Measurements from ENCODE around the gene SLC50A1.

Gene SLC50A1

DNA sequence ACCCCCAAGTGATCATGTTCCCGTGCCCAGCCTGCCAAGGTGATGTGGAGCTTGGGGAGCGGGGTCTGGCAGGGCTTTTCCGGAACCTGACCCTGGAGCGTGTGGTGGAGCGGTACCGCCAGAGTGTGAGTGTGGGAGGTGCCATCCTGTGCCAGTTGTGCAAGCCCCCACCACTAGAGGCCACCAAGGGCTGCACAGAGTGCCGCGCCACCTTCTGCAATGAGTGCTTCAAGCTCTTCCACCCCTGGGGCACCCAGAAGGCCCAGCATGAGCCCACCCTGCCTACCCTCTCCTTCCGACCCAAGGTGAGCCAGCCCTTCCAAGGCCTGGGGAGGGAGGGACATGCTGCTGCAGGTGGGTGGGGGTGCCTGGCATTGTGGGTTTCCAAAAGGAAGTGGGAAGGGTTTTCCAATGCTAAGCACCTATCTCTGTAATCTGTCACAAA, 40.3 kb downstream of the SLC50A1 start:
- Mint-ChIP-seq H3K36me3 (ENCODE audit: low read depth) (peaks cover 24% of the 10 kb centered on the region), H3K27me3 (ENCODE audit: low read depth) (no peaks in the 10 kb centered on the region), H3K4me1 (ENCODE audit: low read depth) (peaks cover 43% of the 10 kb centered on the region), H3K9me3 (no peaks in the 10 kb centered on the region), H3K27ac (no peak overlapping the region), H3K4me3 (peak overlapping the region; percentile 58)

DNA sequence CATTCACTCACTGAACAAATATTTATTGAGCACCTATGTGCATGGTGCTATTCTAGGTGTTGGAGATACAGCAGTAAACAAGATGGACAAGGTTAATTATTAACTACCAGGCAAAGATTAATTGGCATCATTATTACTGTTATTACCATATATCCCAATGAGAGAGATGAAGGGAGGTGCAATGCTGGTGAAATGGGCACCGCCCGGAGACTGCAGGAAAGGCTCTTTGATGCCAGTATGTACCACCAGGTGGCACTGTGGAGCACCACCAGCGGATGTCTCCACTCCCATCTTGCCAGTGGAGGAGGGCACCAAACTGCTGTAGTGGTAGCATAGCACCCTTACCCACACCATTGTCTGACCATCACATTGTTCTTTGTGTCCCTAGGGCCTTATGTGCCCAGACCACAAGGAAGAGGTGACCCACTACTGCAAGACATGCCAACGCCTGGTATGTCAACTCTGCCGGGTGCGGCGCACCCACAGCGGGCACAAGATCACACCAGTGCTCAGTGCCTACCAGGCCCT, 41.0 kb downstream of the SLC50A1 start:
- peak overlapping the region; percentile 58 for H3K4me3 Mint-ChIP-seq
- H3K27me3 Mint-ChIP-seq (ENCODE audit: low read depth): no peaks in the 10 kb centered on the region
- H3K36me3 Mint-ChIP-seq (ENCODE audit: low read depth): peaks cover 28% of the 10 kb centered on the region
- H3K27ac Mint-ChIP-seq: peak overlapping the region; percentile 32
- peaks cover 45% of the 10 kb centered on the region for H3K4me1 Mint-ChIP-seq (ENCODE audit: low read depth)
- H3K9me3 Mint-ChIP-seq: no peaks in the 10 kb centered on the region

DNA sequence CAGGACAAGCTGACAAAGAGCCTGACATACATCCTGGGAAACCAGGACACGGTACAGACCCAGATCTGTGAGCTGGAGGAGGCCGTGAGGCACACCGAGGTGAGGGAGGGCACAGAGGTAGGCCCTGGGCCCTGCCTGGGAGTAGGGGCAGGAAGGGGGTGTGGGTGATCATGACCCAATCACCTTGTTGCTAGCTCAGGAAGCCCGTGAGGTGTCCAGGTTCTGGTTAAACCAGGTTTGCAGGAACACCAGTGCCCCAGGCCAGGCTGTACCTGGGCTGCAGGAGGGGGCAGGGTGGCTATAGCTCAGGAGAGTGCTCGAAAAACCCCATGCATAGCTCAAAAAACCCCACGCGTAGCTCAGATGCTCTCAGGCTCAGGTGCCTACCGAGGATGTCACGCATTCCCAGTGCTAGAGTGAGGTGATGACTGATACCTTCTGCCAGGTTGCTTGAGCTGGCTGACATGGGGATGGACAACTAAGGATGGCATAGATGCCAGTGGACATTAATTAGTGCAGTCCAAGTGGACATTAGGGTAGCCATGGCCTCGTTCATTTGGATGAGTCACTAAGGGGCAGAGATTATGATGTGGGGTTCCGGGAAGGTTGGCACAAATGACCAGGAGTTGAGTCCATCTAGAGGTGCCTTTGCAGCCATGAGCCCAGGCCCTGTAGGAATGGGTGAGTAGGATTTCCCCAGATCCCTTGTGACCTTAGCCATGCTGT, 41.7 kb downstream of the SLC50A1 start:
- Mint-ChIP-seq H3K9me3 (no peaks in the 10 kb centered on the region), H3K27ac (peak overlapping the region; percentile 32), H3K27me3 (ENCODE audit: low read depth) (no peaks in the 10 kb centered on the region), H3K4me1 (ENCODE audit: low read depth) (peaks cover 42% of the 10 kb centered on the region), H3K4me3 (no peak overlapping the region), H3K36me3 (ENCODE audit: low read depth) (peaks cover 30% of the 10 kb centered on the region)

- no peaks in the 10 kb centered on the region for H3K9me3 Mint-ChIP-seq
- no peaks in the 10 kb centered on the region for H3K27me3 Mint-ChIP-seq (ENCODE audit: low read depth)
- H3K4me3 Mint-ChIP-seq: no peak overlapping the region
- H3K27ac Mint-ChIP-seq: no peak overlapping the region
- H3K4me1 Mint-ChIP-seq (ENCODE audit: low read depth): peaks cover 39% of the 10 kb centered on the region
- H3K36me3 Mint-ChIP-seq (ENCODE audit: low read depth): peaks cover 30% of the 10 kb centered on the region
Measured at GRCh38 chr1:155177918-155178281, 42.2 kb downstream of the SLC50A1 start.

- H3K27me3 Mint-ChIP-seq (ENCODE audit: low read depth): no peaks in the 10 kb centered on the region
- peaks cover 33% of the 10 kb centered on the region for H3K4me1 Mint-ChIP-seq (ENCODE audit: low read depth)
- no peak overlapping the region for H3K27ac Mint-ChIP-seq
- H3K9me3 Mint-ChIP-seq: no peaks in the 10 kb centered on the region
- H3K4me3 Mint-ChIP-seq: no peak overlapping the region
- H3K36me3 Mint-ChIP-seq (ENCODE audit: low read depth): peaks cover 31% of the 10 kb centered on the region
Measured at GRCh38 chr1:155178441-155179111, 42.9 kb downstream of the SLC50A1 start.

- H3K27me3 Mint-ChIP-seq (ENCODE audit: low read depth): no peaks in the 10 kb centered on the region
- H3K4me3 Mint-ChIP-seq: no peak overlapping the region
- H3K36me3 Mint-ChIP-seq (ENCODE audit: low read depth): peaks cover 35% of the 10 kb centered on the region
- peaks cover 33% of the 10 kb centered on the region for H3K4me1 Mint-ChIP-seq (ENCODE audit: low read depth)
- no peaks in the 10 kb centered on the region for H3K9me3 Mint-ChIP-seq
- H3K27ac Mint-ChIP-seq: peak overlapping the region; percentile 43
Measured at GRCh38 chr1:155179112-155180031, 43.7 kb downstream of the SLC50A1 start.

- H3K4me1 Mint-ChIP-seq (ENCODE audit: low read depth): peaks cover 16% of the 10 kb centered on the region
- no peak overlapping the region for H3K27ac Mint-ChIP-seq
- peaks cover 32% of the 10 kb centered on the region for H3K36me3 Mint-ChIP-seq (ENCODE audit: low read depth)
- H3K9me3 Mint-ChIP-seq: no peaks in the 10 kb centered on the region
- H3K27me3 Mint-ChIP-seq (ENCODE audit: low read depth): no peaks in the 10 kb centered on the region
- H3K4me3 Mint-ChIP-seq: no peak overlapping the region
Measured at GRCh38 chr1:155181371-155182051, 45.9 kb downstream of the SLC50A1 start.

DNA sequence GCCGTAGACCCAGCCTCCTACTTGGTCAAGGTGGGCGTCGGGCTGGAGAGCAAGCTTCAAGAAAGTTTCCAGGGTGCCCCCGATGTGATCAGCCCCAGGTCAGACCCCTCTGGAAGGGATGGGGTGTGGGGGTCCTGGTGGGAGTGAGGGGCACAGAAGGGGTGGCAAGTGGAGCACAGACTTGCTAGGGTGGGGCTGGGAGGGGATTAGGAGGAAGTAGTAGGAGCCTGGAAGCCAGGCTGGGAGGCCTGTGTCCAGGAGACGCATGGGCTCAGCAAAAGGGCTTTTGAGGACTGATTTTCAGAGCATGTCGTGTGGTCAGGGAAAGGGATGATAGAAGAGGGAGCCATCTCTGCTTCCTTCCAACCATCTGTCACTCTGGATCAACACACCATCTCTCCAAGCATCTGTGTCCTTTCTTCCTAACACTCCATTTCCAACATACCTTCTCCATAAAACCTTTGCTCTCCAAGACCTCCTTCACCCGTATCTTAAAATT, 46.4 kb downstream of the SLC50A1 start:
- Mint-ChIP-seq H3K9me3 (no peaks in the 10 kb centered on the region), H3K4me3 (no peak overlapping the region), H3K27me3 (ENCODE audit: low read depth) (no peaks in the 10 kb centered on the region), H3K36me3 (ENCODE audit: low read depth) (peaks cover 29% of the 10 kb centered on the region), H3K27ac (no peak overlapping the region), H3K4me1 (ENCODE audit: low read depth) (peaks cover 13% of the 10 kb centered on the region)

DNA sequence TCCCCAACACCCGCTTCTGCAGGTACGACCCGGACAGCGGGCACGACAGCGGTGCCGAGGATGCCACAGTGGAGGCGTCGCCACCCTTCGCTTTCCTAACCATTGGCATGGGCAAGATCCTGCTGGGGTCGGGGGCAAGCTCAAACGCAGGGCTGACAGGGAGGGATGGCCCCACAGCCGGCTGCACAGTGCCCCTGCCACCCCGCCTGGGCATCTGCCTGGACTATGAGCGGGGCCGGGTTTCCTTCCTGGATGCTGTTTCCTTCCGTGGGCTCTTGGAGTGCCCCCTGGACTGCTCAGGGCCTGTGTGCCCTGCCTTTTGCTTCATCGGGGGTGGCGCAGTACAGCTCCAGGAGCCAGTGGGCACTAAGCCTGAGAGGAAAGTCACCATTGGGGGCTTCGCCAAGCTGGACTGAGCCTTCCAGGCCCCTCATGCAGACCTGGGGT, 48.1 kb downstream of the SLC50A1 start:
- Mint-ChIP-seq H3K27me3 (ENCODE audit: low read depth) (no peaks in the 10 kb centered on the region), H3K9me3 (no peaks in the 10 kb centered on the region), H3K4me1 (ENCODE audit: low read depth) (peaks cover 13% of the 10 kb centered on the region)

GRCh38 chr1:155184351-155184811, 48.7 kb downstream of the SLC50A1 start:
- H3K27me3 Mint-ChIP-seq (ENCODE audit: low read depth): no peaks in the 10 kb centered on the region
- peaks cover 10% of the 10 kb centered on the region for H3K4me1 Mint-ChIP-seq (ENCODE audit: low read depth)
- H3K27ac Mint-ChIP-seq: no peak overlapping the region
- no peaks in the 10 kb centered on the region for H3K9me3 Mint-ChIP-seq
- peaks cover 20% of the 10 kb centered on the region for H3K36me3 Mint-ChIP-seq (ENCODE audit: low read depth)
- H3K4me3 Mint-ChIP-seq: no peak overlapping the region

More for the DNA sequence above, 48.1 kb downstream of the SLC50A1 start:
- Mint-ChIP-seq H3K36me3 (ENCODE audit: low read depth) (peaks cover 25% of the 10 kb centered on the region), H3K27ac (no peak overlapping the region), H3K4me3 (no peak overlapping the region)

GRCh38 chr1:155184835-155185782, 49.5 kb downstream of the SLC50A1 start:
- Mint-ChIP-seq H3K27me3 (ENCODE audit: low read depth) (no peaks in the 10 kb centered on the region), H3K9me3 (no peaks in the 10 kb centered on the region), H3K4me1 (ENCODE audit: low read depth) (peaks cover 10% of the 10 kb centered on the region), H3K36me3 (ENCODE audit: low read depth) (peaks cover 18% of the 10 kb centered on the region), H3K4me3 (no peak overlapping the region), H3K27ac (peak overlapping the region; percentile 55)

GRCh38 chr1:155185783-155186066, 50.1 kb downstream of the SLC50A1 start:
- Mint-ChIP-seq H3K4me3 (no peak overlapping the region), H3K4me1 (ENCODE audit: low read depth) (peaks cover 10% of the 10 kb centered on the region), H3K9me3 (no peaks in the 10 kb centered on the region), H3K27me3 (ENCODE audit: low read depth) (no peaks in the 10 kb centered on the region), H3K36me3 (ENCODE audit: low read depth) (peaks cover 18% of the 10 kb centered on the region), H3K27ac (peak overlapping the region; percentile 55)

Measured in T-helper 1 cell treated with Interleukin-12 subunit alpha and Interleukin-12 subunit beta and Interleukin-4 antibody, amounts not matched to agents 30 μg/mL and 1 μg/mL, for 36 hours (primary cell).